ENCODE results near the gene MAP1A. TPM values are rescaled to one million over a fixed set of nuclear protein-coding genes. Genes with fewer than 3 reads are reported as not detected.

The MAP1A gene
- total and polyA plus RNA-seq, 2 donors (not counting 3 experiments of a cell fraction or from before 2014, with no cell fraction given): 0.68 to 4.8 TPM

DNA sequence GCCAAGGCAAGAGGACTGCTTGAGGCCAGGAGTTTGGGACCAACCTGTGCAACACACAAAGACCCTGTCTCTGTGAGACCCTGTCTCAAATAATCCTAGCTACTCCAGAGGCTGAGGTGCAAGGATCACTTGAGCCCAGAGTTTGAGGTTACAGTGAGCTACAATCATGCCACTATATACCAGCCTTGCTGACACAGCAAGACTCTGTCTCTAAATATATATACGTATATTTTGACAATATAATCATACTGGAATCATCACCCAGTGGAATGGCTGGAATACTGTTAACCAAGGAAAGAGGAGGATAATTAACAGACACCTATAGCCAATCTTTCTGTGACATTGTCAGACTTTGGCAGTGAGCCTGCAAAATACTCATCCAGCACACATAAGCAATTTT is 9.0 kb upstream of the MAP1A start:
- Histone ChIP-seq H3K27me3 (ENCODE audit: control insufficient read depth in 2 of 2, insufficient read depth in 2 of 2, low read length in 2 of 2) (peaks cover 0 to 2% of the 10 kb centered on the region in 2 experiments), H3K9me3 (replicated peaks; ENCODE audit: control insufficient read depth, insufficient read depth, low read length) (no peaks in the 10 kb centered on the region), H3K36me3 (ENCODE audit: control insufficient read depth in 2 of 2, extremely low read depth in 1 of 2, insufficient read depth in 2 of 2, low read length in 2 of 2) (no peaks in the 10 kb centered on the region), H3K9ac (replicated peaks; ENCODE audit: extremely low read depth, insufficient read depth, low read length) (no peak overlapping the region), H4K20me1 (replicated peaks; ENCODE audit: control insufficient read depth, extremely low read depth, insufficient read depth, low read length) (no peaks in the 10 kb centered on the region), H2AFZ (ENCODE audit: low read depth, low read length) (no peak overlapping the region), H3K4me2 (ENCODE audit: insufficient read depth, low read length) (no peak overlapping the region), H3K4me3 (replicated peaks in 1 of 3; ENCODE audit: insufficient read depth in 1 of 3, low read depth in 1 of 3, low read length in 3 of 3) (no peak overlapping the region), H3K4me1 (ENCODE audit: control insufficient read depth, extremely low read depth, insufficient read depth, low read length) (peaks cover 17% of the 10 kb centered on the region), H3K9me1 (replicated peaks; ENCODE audit: control insufficient read depth, extremely low read depth, insufficient read depth, low read length) (no peaks in the 10 kb centered on the region), H3K79me2 (ENCODE audit: control insufficient read depth, insufficient read depth, low read length) (no peaks in the 10 kb centered on the region), H3K27ac (ENCODE audit: insufficient read depth, low read depth, low read length) (no peak overlapping the region)
- FAIRE-seq: no peak
- DNase-seq (ENCODE audit: low read depth, low spot score): no peak
- BruUV-seq (replicated peaks): no TSS peak
- dilution Hi-C loops (cut with MboI; ENCODE audit: extremely low pct_ligation_motif_present, low sequenced_read_pairs) (no loop called here), intact Hi-C loops (cut with micrococcal nuclease) (no loop called here)
- TF ChIP-seq, protein P1, sequence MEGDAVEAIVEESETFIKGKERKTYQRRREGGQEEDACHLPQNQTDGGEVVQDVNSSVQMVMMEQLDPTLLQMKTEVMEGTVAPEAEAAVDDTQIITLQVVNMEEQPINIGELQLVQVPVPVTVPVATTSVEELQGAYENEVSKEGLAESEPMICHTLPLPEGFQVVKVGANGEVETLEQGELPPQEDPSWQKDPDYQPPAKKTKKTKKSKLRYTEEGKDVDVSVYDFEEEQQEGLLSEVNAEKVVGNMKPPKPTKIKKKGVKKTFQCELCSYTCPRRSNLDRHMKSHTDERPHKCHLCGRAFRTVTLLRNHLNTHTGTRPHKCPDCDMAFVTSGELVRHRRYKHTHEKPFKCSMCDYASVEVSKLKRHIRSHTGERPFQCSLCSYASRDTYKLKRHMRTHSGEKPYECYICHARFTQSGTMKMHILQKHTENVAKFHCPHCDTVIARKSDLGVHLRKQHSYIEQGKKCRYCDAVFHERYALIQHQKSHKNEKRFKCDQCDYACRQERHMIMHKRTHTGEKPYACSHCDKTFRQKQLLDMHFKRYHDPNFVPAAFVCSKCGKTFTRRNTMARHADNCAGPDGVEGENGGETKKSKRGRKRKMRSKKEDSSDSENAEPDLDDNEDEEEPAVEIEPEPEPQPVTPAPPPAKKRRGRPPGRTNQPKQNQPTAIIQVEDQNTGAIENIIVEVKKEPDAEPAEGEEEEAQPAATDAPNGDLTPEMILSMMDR (IDR thresholded peaks at IDR 0.05; ENCODE audit: extremely low read depth in 1 of 2, insufficient read depth in 1 of 2, low read depth in 1 of 2, low read length in 2 of 2): no peak
- no peak for TF ChIP-seq MYC (IDR thresholded peaks at IDR 0.05; ENCODE audit: low read depth, low read length)
- TF ChIP-seq, protein P2, sequence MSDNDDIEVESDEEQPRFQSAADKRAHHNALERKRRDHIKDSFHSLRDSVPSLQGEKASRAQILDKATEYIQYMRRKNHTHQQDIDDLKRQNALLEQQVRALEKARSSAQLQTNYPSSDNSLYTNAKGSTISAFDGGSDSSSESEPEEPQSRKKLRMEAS (IDR thresholded peaks at IDR 0.05; ENCODE audit: insufficient read depth, insufficient read length): no peak
- no peak for TF ChIP-seq GATA2 (IDR thresholded peaks at IDR 0.05; ENCODE audit: insufficient read depth, insufficient read length, low read depth, low read length)
- TF ChIP-seq EZH2 (IDR thresholded peaks at IDR 0.05; ENCODE audit: borderline replicate concordance, low read depth, low read length, severe bottlenecking): no peak
- ChIA-PET POLR2A (no interaction called here), CTCF (no interaction called here)

All from endothelial cell of umbilical vein (primary cell).